ENCODE measurements around the gene TRIOBP.

DNA sequence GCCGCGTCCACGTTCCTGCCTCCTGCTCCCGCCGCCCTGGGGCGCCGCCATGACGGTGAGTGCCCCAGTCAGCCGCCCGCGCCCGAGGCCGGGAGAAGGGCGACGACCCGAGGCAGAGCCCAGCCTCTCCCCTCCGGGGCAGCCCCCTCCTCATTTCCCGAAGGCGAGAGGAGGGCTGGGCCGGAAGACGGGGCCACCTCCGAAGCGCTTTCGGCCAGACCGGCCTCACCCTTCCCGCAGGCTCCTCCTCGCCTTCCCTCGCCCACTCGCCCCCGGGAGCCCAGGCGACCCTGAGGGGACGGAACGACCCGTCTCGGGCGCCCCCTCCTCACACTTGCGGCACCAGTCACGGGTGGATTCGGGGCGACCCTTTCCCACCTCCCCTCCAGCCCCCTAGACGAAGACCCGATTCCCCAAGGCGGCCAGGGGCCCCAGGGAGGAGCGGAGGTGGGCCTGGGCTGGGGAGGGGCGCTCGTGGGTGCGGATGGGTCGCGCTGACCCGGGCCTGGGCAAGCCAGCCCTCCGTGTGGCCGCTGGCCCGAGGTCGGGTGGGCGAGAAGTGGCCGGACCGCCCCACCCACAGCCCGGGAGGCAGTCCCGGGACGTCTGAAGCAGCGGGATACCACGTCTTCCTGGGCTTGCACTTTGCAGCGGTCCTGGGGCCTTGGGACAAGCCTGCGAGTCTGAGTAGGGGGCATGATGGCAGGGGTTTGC is 49.7 kb downstream of the TRIOBP start:
- TF ChIP-seq CTCF (conservative IDR thresholded peaks at IDR 0.05) (no peak), EZH2 (IDR thresholded peaks at IDR 0.05; ENCODE audit: low read depth) (no peak)

All from PC-9 (cell line).